Ammon's horn (tissue), 1 donor: Measurements from ENCODE around the gene NRP2.

Experiments
- DNase-seq: peaks from one replicate; pipeline ENCODE4 v3.0.0-alpha.2; 2016; ENCODE audit warnings: low spot score

The NRP2 gene

GRCh38 chr2:205755923-205756322, 73.6 kb downstream of the NRP2 start:
- DNase-seq: peak; percentile 41

- no peak for DNase-seq
Observed at GRCh38 chr2:205757271-205757670, 75.0 kb downstream of the NRP2 start.

GRCh38 chr2:205758051-205758450, 75.8 kb downstream of the NRP2 start:
- DNase-seq: no peak

GRCh38 chr2:205758500-205758899, 76.2 kb downstream of the NRP2 start:
- no peak for DNase-seq

GRCh38 chr2:205759257-205759656, 77.0 kb downstream of the NRP2 start:
- DNase-seq: no peak

GRCh38 chr2:205759732-205760131, 77.4 kb downstream of the NRP2 start:
- DNase-seq: no peak

- DNase-seq: no peak
Observed at GRCh38 chr2:205760157-205760556, 77.9 kb downstream of the NRP2 start.

- DNase-seq: no peak
Observed at GRCh38 chr2:205761421-205761820, 79.1 kb downstream of the NRP2 start.

GRCh38 chr2:205762881-205763280, 80.6 kb downstream of the NRP2 start:
- DNase-seq: no peak

- peak; percentile 65 for DNase-seq
Observed at GRCh38 chr2:205763708-205764211, 81.5 kb downstream of the NRP2 start.

- peak; percentile 52 for DNase-seq
Observed at GRCh38 chr2:205764270-205764746, 82.0 kb downstream of the NRP2 start.

- no peak for DNase-seq
Observed at GRCh38 chr2:205765151-205765550, 82.8 kb downstream of the NRP2 start.

GRCh38 chr2:205766779-205767359, 84.6 kb downstream of the NRP2 start:
- peak; percentile 83 for DNase-seq

- no peak for DNase-seq
Observed at GRCh38 chr2:205767617-205768016, 85.3 kb downstream of the NRP2 start.

GRCh38 chr2:205768341-205768740, 86.0 kb downstream of the NRP2 start:
- no peak for DNase-seq

- no peak for DNase-seq
Observed at GRCh38 chr2:205768815-205769494, 86.7 kb downstream of the NRP2 start.

- DNase-seq: no peak
Observed at GRCh38 chr2:205769495-205769850, 87.2 kb downstream of the NRP2 start.

- no peak for DNase-seq
Observed at GRCh38 chr2:205769879-205770278, 87.6 kb downstream of the NRP2 start.

- DNase-seq: no peak
Observed at GRCh38 chr2:205770577-205770976, 88.3 kb downstream of the NRP2 start.

- no peak for DNase-seq
Observed at GRCh38 chr2:205771031-205771430, 88.7 kb downstream of the NRP2 start.

GRCh38 chr2:205771666-205772065, 89.4 kb downstream of the NRP2 start:
- DNase-seq: no peak

- DNase-seq: no peak
Observed at GRCh38 chr2:205772983-205773382, 90.7 kb downstream of the NRP2 start.

- DNase-seq: no peak
Observed at GRCh38 chr2:205773989-205774388, 91.7 kb downstream of the NRP2 start.
